Measurements from ENCODE around the gene ENPP4.

DNA sequence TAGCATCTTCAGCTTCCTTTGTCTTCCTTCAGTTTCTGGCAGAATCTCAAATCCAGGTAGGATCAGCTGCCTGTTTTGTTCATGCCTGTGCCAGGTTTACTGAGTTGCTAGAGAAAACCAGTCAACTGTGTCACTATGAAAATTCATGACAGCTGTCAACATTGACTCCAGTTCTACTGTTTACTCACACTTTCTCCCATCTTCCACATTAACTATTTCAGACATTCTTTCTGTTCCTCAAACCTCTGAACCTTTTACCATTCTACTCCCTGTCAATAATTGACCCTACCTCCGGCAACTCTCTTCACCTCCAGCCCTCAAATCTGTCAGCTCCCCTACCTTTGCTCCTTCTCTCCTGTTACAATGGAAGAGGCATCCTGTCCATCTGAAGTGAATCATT is 8.5 kb downstream of the ENPP4 start:
- TF ChIP-seq, protein P1, sequence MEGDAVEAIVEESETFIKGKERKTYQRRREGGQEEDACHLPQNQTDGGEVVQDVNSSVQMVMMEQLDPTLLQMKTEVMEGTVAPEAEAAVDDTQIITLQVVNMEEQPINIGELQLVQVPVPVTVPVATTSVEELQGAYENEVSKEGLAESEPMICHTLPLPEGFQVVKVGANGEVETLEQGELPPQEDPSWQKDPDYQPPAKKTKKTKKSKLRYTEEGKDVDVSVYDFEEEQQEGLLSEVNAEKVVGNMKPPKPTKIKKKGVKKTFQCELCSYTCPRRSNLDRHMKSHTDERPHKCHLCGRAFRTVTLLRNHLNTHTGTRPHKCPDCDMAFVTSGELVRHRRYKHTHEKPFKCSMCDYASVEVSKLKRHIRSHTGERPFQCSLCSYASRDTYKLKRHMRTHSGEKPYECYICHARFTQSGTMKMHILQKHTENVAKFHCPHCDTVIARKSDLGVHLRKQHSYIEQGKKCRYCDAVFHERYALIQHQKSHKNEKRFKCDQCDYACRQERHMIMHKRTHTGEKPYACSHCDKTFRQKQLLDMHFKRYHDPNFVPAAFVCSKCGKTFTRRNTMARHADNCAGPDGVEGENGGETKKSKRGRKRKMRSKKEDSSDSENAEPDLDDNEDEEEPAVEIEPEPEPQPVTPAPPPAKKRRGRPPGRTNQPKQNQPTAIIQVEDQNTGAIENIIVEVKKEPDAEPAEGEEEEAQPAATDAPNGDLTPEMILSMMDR (IDR thresholded peaks at IDR 0.05 in 4 of 5, conservative IDR thresholded peaks at IDR 0.05 in 1 of 5), result no peak
- TF ChIP-seq POLR2A (IDR thresholded peaks at IDR 0.05), result no peak
